Mesenchymal stem cell (in vitro differentiated cells and primary cell): ENCODE data around the gene MAP7D3.
A peak's percentile ranks its signal among the peaks of the same experiment; 100 is the strongest.

Experiments
- DNase-seq: peaks from one replicate; pipeline ENCODE4 v3.0.0-alpha.2; 2013
- H2AFZ ChIP-seq: one replicate; pipeline ENCODE4 v1.6.1; 2013; ENCODE audit warnings: low read depth, mild to moderate bottlenecking, control low read depth, inconsistent platforms, low read length, moderate library complexity
- H2AK5ac ChIP-seq: 2 replicates; pipeline ENCODE4 v1.6.1; 2013; ENCODE audit warnings: low read length, moderate library complexity, mild to moderate bottlenecking, inconsistent platforms; ENCODE audit not compliant: severe bottlenecking
- H2BK120ac ChIP-seq: one replicate; pipeline ENCODE4 v1.6.1; 2013; ENCODE audit warnings: low read depth, mild to moderate bottlenecking, inconsistent platforms, low read length, moderate library complexity
- H2BK12ac ChIP-seq, 2 experiments: one replicate each; pipeline ENCODE4 v1.6.1; 2013; ENCODE audit warnings: inconsistent platforms in 2 of 2, low read length in 2 of 2, mild to moderate bottlenecking in 2 of 2, moderate library complexity in 2 of 2, control low read depth in 1 of 2
- H2BK15ac ChIP-seq: one replicate; pipeline ENCODE4 v1.6.1; 2013; ENCODE audit warnings: mild to moderate bottlenecking, low read depth, inconsistent platforms; ENCODE audit not compliant: poor library complexity, severe bottlenecking
- H2BK5ac ChIP-seq: 2 replicates; pipeline ENCODE4 v1.6.1; 2013; ENCODE audit warnings: low read depth, mild to moderate bottlenecking, low read length, control low read depth, inconsistent platforms; ENCODE audit not compliant: poor library complexity, severe bottlenecking
- H3K14ac ChIP-seq, 2 experiments: one replicate each; pipeline ENCODE4 v1.6.1; 2013; ENCODE audit warnings: inconsistent platforms in 2 of 2, low read length in 2 of 2, control low read depth in 1 of 2, mild to moderate bottlenecking in 1 of 2, moderate library complexity in 1 of 2
- H3K18ac ChIP-seq, 2 experiments: one replicate each; pipeline ENCODE4 v1.6.1; 2013; ENCODE audit warnings: inconsistent platforms in 2 of 2, low read length in 2 of 2, control low read depth in 1 of 2, low read depth in 1 of 2, mild to moderate bottlenecking in 1 of 2
- H3K23ac ChIP-seq, 2 experiments: one replicate each; pipeline ENCODE4 v1.6.1; 2013; ENCODE audit warnings: inconsistent platforms in 2 of 2, low read length in 2 of 2, mild to moderate bottlenecking in 2 of 2, moderate library complexity in 2 of 2, control low read depth in 1 of 2
- H3K27ac ChIP-seq: 2 replicates; pipeline ENCODE4 v1.5.1; 2013; ENCODE audit warnings: mild to moderate bottlenecking, moderate library complexity, low read length, control low read depth, inconsistent platforms; ENCODE audit not compliant: poor library complexity, severe bottlenecking
- H3K27me3 ChIP-seq, 2 experiments: 2 replicates each; pipeline versions ENCODE4 v1.6.1 to v1.7.0; 2013; ENCODE audit warnings: low read length in 2 of 2, mild to moderate bottlenecking in 2 of 2, moderate library complexity in 2 of 2, control low read depth in 1 of 2, inconsistent platforms in 1 of 2; ENCODE audit not compliant: control insufficient read depth in 1 of 2, insufficient read depth in 1 of 2
- H3K36me3 ChIP-seq, 2 experiments: 2 replicates each; pipeline versions ENCODE4 v1.6.1 to v1.7.0; 2013; ENCODE audit warnings: low read length in 2 of 2, control low read depth in 1 of 2, inconsistent platforms in 1 of 2, low read depth in 1 of 2, mild to moderate bottlenecking in 1 of 2; ENCODE audit not compliant: insufficient read depth in 2 of 2, control insufficient read depth in 1 of 2
- H3K4ac ChIP-seq, 2 experiments: one replicate each; pipeline ENCODE4 v1.6.1; 2013; ENCODE audit warnings: inconsistent platforms in 2 of 2, low read length in 2 of 2, mild to moderate bottlenecking in 2 of 2, moderate library complexity in 2 of 2, control low read depth in 1 of 2, low read depth in 1 of 2
- H3K4me1 ChIP-seq: 2 replicates; pipeline ENCODE4 v1.6.1; 2013; ENCODE audit warnings: low read depth, low read length, control low read depth; ENCODE audit not compliant: control insufficient read depth, insufficient read depth
- H3K4me2 ChIP-seq: 2 replicates; pipeline ENCODE4 v1.6.1; 2013; ENCODE audit warnings: low read length, mild to moderate bottlenecking, inconsistent platforms; ENCODE audit not compliant: poor library complexity, severe bottlenecking
- H3K4me3 ChIP-seq, 2 experiments: 2 replicates each; pipeline versions ENCODE4 v1.5.1 to v1.7.0; 2013; ENCODE audit warnings: low read length in 2 of 2, mild to moderate bottlenecking in 2 of 2, control low read depth in 1 of 2, low read depth in 1 of 2; ENCODE audit not compliant: insufficient read depth in 1 of 2
- H3K79me1 ChIP-seq: replicated peaks from 2 replicates; pipeline ENCODE4 v1.6.1; 2013; ENCODE audit warnings: mild to moderate bottlenecking, control low read depth, low read length, inconsistent platforms; ENCODE audit not compliant: poor library complexity, severe bottlenecking
- H3K9ac ChIP-seq: 2 replicates; pipeline ENCODE4 v1.7.0; 2013; ENCODE audit warnings: mild to moderate bottlenecking, low read length, moderate library complexity
- H3K9me3 ChIP-seq: 2 replicates; pipeline ENCODE4 v1.7.0; 2013; ENCODE audit warnings: mild to moderate bottlenecking, low read length; ENCODE audit not compliant: control insufficient read depth
- H4K8ac ChIP-seq: one replicate; pipeline ENCODE4 v1.6.1; 2013; ENCODE audit warnings: inconsistent platforms, mild to moderate bottlenecking, low read length, moderate library complexity
- H4K91ac ChIP-seq: one replicate; pipeline ENCODE4 v1.6.1; 2013; ENCODE audit warnings: mild to moderate bottlenecking, low read length, inconsistent platforms
- WGBS: methylation state at CpG from one replicate; pipeline ENCODE4 v1.1.7; 2013; ENCODE audit warnings: mixed read lengths; 5-methylcytosine and 5-hydroxymethylcytosine counted together

Gene MAP7D3

DNA sequence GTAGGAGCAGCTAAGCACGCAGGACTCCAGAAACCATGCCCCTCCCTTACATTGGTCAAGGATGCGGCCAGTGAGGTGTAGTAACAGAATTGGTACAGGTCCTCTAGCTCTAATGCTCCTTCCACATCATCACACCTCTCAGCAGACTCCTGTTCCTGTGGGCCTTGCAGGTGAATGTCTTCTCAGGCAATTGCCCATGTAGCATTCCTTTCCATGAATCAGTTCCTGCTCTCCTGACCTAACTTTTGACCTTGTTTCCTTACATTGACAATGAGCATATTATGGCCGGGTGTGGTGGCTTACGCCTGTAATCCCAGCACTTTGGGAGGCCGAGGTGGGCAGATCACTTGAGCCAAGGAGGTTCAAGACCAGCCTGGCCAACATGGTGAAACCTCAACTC lies 31.3 kb downstream of the MAP7D3 start:
- H2AFZ ChIP-seq, result no peak overlapping the region
- H3K4me2 ChIP-seq, result no peak overlapping the region
- H2BK12ac ChIP-seq, result no peak overlapping the region
- peaks cover 0 to 7% of the 10 kb centered on the region in 2 experiments for H3K27me3 ChIP-seq
- H3K36me3 ChIP-seq, result peaks cover 11 to 72% of the 10 kb centered on the region in 2 experiments
- H3K4me1 ChIP-seq, result peaks cover 4% of the 10 kb centered on the region
- peak overlapping the region; percentile 65 for H2AK5ac ChIP-seq
- H3K27ac ChIP-seq, result no peak overlapping the region
- no peak overlapping the region for H3K4ac ChIP-seq
- no peak overlapping the region for H2BK120ac ChIP-seq
- WGBS, result 76% methylated on average over 3 of the region's 5 CpGs
- H3K18ac ChIP-seq, result no peak overlapping the region
- no peak overlapping the region for H3K23ac ChIP-seq
- no peak overlapping the region for H4K91ac ChIP-seq
- no peak overlapping the region for H3K14ac ChIP-seq
- no peaks in the 10 kb centered on the region for H3K9me3 ChIP-seq
- no peak overlapping the region for H3K4me3 ChIP-seq
- H2BK5ac ChIP-seq, result no peak overlapping the region
- H2BK15ac ChIP-seq, result no peak overlapping the region
- no peak for DNase-seq
- no peak overlapping the region for H3K9ac ChIP-seq
- no peaks in the 10 kb centered on the region for H3K79me1 ChIP-seq
- H4K8ac ChIP-seq, result no peak overlapping the region

DNA sequence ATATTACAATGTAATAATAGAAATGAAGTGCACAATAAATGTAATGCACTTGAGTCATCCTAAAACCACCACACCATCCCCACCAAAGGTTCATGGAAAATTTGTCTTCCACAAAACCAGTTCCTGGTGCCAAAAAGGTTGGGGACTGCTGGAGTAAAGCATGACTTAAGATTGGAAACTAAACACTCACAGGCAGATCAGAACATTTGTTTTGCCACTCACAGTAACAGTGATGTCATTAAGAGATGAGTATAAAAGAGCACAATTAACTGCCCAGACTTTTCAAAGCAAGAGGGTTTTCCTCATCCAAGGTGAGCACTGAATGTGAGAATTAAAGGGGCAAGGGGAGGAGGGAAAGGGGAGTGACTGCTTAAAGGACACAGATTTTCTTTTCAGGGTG lies 35.6 kb downstream of the MAP7D3 start:
- Histone ChIP-seq H2BK15ac (no peak overlapping the region), H2BK5ac (no peak overlapping the region), H3K4me1 (peaks cover 20% of the 10 kb centered on the region), H3K36me3 (peaks cover 22 to 46% of the 10 kb centered on the region in 2 experiments), H2BK120ac (no peak overlapping the region), H4K91ac (no peak overlapping the region), H3K9me3 (no peaks in the 10 kb centered on the region), H3K23ac (no peak overlapping the region), H2AK5ac (no peak overlapping the region), H3K27ac (peak overlapping the region; percentile 99), H3K79me1 (peaks cover 2% of the 10 kb centered on the region), H3K4me2 (no peak overlapping the region), H3K9ac (peak overlapping the region; percentile 46), H3K4me3 (no peak overlapping the region), H3K18ac (no peak overlapping the region), H3K4ac (no peak overlapping the region), H2BK12ac (no peak overlapping the region), H3K14ac (no peak overlapping the region), H3K27me3 (peaks cover 0 to 11% of the 10 kb centered on the region in 2 experiments), H4K8ac (no peak overlapping the region), H2AFZ (no peak overlapping the region)
- DNase-seq, result peak; percentile 52

DNA sequence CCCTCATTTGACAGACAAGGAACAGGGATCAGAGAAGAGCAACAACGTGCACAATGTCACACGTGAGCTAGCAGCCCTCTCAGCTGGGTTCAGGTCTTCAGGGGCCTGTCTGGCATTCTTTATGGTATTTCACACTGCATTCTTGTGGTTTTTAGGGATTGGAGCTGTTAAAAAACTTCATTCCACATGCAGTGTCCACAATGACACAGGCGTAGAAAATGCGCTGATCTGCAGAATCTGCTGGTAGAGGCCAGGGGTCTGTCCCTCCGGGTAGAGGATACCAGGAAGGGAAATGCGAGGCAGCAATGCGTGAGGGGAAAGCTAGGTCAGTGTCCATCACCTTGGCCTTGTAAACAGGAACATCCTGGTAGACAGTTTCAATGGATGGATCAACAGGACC lies 36.6 kb downstream of the MAP7D3 start:
- no peak overlapping the region for H4K91ac ChIP-seq
- no peak overlapping the region for H2BK12ac ChIP-seq
- peak overlapping the region; percentile 72 for H3K9ac ChIP-seq
- H3K4me1 ChIP-seq, result peaks cover 23% of the 10 kb centered on the region
- H2AFZ ChIP-seq, result no peak overlapping the region
- H4K8ac ChIP-seq, result no peak overlapping the region
- peaks cover 2% of the 10 kb centered on the region for H3K79me1 ChIP-seq
- H3K14ac ChIP-seq, result no peak overlapping the region
- peaks cover 17 to 37% of the 10 kb centered on the region in 2 experiments for H3K36me3 ChIP-seq
- WGBS, result 2% methylated on average over 5 of the region's 7 CpGs
- no peak overlapping the region for H2BK120ac ChIP-seq
- no peak overlapping the region for H3K4me3 ChIP-seq
- H2BK5ac ChIP-seq, result no peak overlapping the region
- H2BK15ac ChIP-seq, result no peak overlapping the region
- no peak overlapping the region for H3K4ac ChIP-seq
- DNase-seq, result peak; percentile 89
- no peak overlapping the region for H2AK5ac ChIP-seq
- H3K18ac ChIP-seq, result peak overlapping the region in 1 of 2 experiments; percentile 3
- H3K23ac ChIP-seq, result no peak overlapping the region
- peak overlapping the region; percentile 99 for H3K27ac ChIP-seq
- no peaks in the 10 kb centered on the region for H3K9me3 ChIP-seq
- H3K27me3 ChIP-seq, result peaks cover 0 to 18% of the 10 kb centered on the region in 2 experiments
- no peak overlapping the region for H3K4me2 ChIP-seq

DNA sequence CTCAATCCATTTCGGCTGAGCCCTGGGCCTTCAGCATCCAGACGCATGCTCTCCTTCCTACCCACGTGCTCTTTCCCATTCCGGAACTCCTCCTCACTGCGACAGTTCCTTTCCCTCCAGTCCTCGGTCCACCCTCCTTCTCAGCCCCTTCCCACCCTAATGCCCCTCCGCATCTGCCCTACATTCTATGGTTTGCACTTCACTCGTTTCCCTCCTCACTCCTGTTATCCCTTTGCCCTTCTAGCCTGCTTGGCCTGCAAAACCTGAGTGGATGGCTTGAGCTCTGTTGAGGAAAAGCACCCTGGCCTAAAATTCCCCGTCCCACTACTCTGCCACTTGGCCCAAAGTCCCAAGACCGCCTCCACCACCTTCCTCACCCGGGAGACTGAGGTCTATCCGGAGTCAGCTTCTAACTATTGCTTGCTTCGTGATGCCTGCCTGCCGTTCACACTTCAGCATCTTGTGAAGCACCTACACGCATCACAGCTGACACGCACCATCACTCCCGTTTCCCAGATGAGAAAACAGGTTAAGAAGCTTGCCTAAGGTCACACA lies 38.6 kb downstream of the MAP7D3 start:
- Histone ChIP-seq H4K91ac (peak overlapping the region; percentile 83), H3K23ac (no peak overlapping the region), H2BK5ac (peak overlapping the region; percentile 9), H2BK15ac (no peak overlapping the region), H3K27ac (no peak overlapping the region), H3K36me3 (peaks cover 24 to 33% of the 10 kb centered on the region in 2 experiments), H2AFZ (no peak overlapping the region), H2BK120ac (peak overlapping the region; percentile 49), H3K9ac (no peak overlapping the region), H3K4ac (no peak overlapping the region), H3K4me2 (no peak overlapping the region), H3K14ac (peak overlapping the region in 1 of 2 experiments; percentile 11), H3K4me1 (peaks cover 26% of the 10 kb centered on the region), H2AK5ac (peak overlapping the region; percentile 96), H4K8ac (peak overlapping the region; percentile 37), H3K9me3 (no peaks in the 10 kb centered on the region), H3K4me3 (no peak overlapping the region), H2BK12ac (peak overlapping the region; percentile 54 to 73), H3K79me1 (peaks cover 6% of the 10 kb centered on the region), H3K18ac (peak overlapping the region; percentile 6 to 62), H3K27me3 (peaks cover 0 to 25% of the 10 kb centered on the region in 2 experiments)
- 92% methylated on average over 17 of the region's 17 CpGs for WGBS
- no peak for DNase-seq
